Measurements from ENCODE around the gene CRY2. TPM values are rescaled to one million over a fixed set of nuclear protein-coding genes. Genes with fewer than 3 reads are reported as not detected.
"Not testable (repeated sequence)": the region's sequence is repeated elsewhere in the genome, so short reads cannot be mapped to it uniquely, and the experiment has no call there.

The CRY2 gene
- total and polyA plus RNA-seq, 3 experiments from 2014 or later, result 16.6 to 27.1 (median 17.8) TPM

DNA sequence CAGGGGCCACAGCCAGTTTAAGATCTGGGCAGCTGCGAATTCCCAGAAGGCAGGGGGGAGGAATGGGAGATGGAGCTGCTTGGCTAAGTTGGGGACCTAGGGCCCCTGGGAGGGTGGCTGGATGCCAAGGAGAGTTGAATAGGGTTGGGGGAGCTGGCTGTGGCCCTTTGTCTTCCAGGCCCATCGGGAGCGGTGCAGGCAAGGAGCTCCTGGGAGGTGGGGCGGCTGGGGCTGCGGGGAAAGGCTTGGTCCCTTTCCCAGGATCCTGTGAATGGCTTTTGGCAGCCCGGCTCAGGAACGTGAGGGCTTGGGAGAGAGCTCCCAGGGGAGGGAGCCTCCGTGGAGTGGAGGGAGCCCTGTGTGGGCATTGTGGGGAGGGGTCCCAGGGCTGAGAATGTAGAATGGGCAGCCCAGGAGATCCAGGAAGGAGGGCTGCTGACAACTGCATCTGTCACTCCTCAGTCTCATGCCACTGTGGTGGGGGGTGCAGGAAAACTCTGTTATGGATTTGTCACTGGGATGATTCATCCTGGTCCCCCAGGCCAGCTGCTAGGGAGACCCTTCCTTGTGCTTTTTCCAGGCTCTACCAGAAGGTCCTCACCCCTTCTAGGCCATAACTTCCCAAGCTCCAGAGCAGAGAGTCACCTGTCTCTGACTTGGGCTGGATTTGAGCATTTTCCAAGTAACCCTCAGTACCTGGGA is 53.8 kb downstream of the CRY2 start:
- Mint-ChIP-seq H3K9me3 (no peaks in the 10 kb centered on the region), H3K27me3 (peaks cover 10 to 25% of the 10 kb centered on the region in 2 donors), H3K4me3 (peak overlapping the region; percentile 54 to 87 (median 63)), H3K36me3 (no peaks in the 10 kb centered on the region), H3K4me1 (peaks cover 0 to 20% (median 3%) of the 10 kb centered on the region in 3 donors), H3K27ac (no peak overlapping the region)
- no peaks in the 10 kb centered on the region for H3K9me3 ChIP-seq (ENCODE audit: low read length)
- H3K4me1 ChIP-seq (ENCODE audit: insufficient read depth, low read length), result peaks cover 9% of the 10 kb centered on the region
- H3K27ac ChIP-seq (ENCODE audit: low read depth, low read length), result no peak overlapping the region
- no peak for DNase-seq
- peaks cover 22% of the 10 kb centered on the region for H3K27me3 ChIP-seq (ENCODE audit: insufficient read depth, low read length, poor library complexity, severe bottlenecking)
- H3K4me3 ChIP-seq (ENCODE audit: low read length), result no peak overlapping the region
- ChIA-PET POLR2A (interaction anchor here (1.2 kb wide), 1 partner anchor 15 kb away, joined by 3 read pairs; no protein-coding TSS in a partner anchor), CTCF (interaction anchor here (0.8 kb wide), 1 partner anchor 64 kb away, joined by 3 read pairs; no protein-coding TSS in a partner anchor)
- H3K36me3 ChIP-seq (ENCODE audit: insufficient read depth, low read length), result no peaks in the 10 kb centered on the region

DNA sequence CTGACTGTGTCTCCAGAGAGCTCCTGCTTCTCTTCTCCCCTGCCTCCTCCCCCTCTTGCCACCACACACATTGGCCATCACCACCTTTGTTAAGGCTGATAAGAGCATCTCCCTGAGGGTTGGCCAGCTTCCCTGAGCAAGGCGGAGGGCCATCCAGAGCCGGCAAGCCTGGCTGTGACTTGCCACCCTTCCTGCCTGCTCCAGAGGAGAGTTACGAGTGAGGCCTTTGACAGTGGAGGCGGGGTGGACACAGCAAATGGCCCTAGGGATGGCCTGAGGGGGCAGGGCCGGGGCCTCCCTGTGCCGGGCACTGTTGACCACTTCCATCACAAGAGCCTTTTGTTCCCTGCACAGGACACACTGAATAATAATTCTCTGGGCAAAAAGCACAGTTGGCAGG is 54.4 kb downstream of the CRY2 start:
- Histone ChIP-seq H3K4me3 (ENCODE audit: low read length) (no peak overlapping the region), H3K27ac (ENCODE audit: low read depth, low read length) (no peak overlapping the region), H3K9me3 (ENCODE audit: low read length) (no peaks in the 10 kb centered on the region), H3K4me1 (ENCODE audit: insufficient read depth, low read length) (peaks cover 9% of the 10 kb centered on the region), H3K27me3 (ENCODE audit: insufficient read depth, low read length, poor library complexity, severe bottlenecking) (peaks cover 20% of the 10 kb centered on the region), H3K36me3 (ENCODE audit: insufficient read depth, low read length) (no peaks in the 10 kb centered on the region)
- Mint-ChIP-seq H3K36me3 (no peaks in the 10 kb centered on the region), H3K9me3 (no peaks in the 10 kb centered on the region), H3K27ac (peak overlapping the region in 1 of 8 donors; percentile 55), H3K4me1 (peaks cover 3 to 25% (median 6%) of the 10 kb centered on the region in 3 donors), H3K27me3 (peaks cover 11 to 25% of the 10 kb centered on the region in 2 donors), H3K4me3 (peak overlapping the region in 2 of 7 donors; percentile 20 to 84)
- CTCF ChIA-PET, result interaction anchor here (0.8 kb wide), 1 partner anchor 63 kb away, joined by 3 read pairs; no protein-coding TSS in a partner anchor
- POLR2A ChIA-PET, result interaction anchor here (1.2 kb wide), 1 partner anchor 14 kb away, joined by 3 read pairs; no protein-coding TSS in a partner anchor
- DNase-seq, result no peak

DNA sequence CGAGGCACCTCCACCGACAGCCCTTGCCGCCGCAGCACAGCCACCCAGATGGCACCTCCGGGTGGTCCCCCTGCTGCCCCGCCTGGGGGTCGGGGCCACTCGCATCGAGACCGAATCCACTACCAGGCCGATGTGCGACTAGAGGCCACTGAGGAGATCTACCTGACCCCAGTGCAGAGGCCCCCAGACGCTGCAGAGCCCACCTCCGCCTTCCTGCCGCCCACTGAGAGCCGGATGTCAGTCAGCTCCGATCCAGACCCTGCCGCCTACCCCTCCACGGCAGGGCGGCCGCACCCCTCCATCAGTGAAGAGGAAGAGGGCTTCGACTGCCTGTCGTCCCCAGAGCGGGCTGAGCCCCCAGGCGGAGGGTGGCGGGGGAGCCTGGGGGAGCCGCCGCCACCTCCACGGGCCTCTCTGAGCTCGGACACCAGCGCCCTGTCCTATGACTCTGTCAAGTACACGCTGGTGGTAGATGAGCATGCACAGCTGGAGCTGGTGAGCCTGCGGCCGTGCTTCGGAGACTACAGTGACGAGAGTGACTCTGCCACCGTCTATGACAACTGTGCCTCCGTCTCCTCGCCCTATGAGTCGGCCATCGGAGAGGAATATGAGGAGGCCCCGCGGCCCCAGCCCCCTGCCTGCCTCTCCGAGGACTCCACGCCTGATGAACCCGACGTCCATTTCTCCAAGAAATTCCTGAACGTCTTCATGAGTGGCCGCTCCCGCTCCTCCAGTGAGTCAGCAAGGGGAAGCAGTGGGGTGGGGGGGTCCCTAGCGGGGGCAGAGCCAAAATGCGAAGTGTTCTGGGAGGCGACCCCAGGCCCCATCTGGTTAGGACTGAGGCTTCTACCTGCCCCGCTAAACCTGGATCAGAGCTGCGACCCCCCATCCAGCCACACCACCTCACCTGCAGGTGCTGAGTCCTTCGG is 55.4 kb downstream of the CRY2 start:
- Histone ChIP-seq H3K27me3 (ENCODE audit: insufficient read depth, low read length, poor library complexity, severe bottlenecking) (peaks cover 20% of the 10 kb centered on the region), H3K27ac (ENCODE audit: low read depth, low read length) (no peak overlapping the region), H3K36me3 (ENCODE audit: insufficient read depth, low read length) (no peaks in the 10 kb centered on the region), H3K9me3 (ENCODE audit: low read length) (no peaks in the 10 kb centered on the region), H3K4me3 (ENCODE audit: low read length) (no peak overlapping the region), H3K4me1 (ENCODE audit: insufficient read depth, low read length) (peaks cover 9% of the 10 kb centered on the region)
- Mint-ChIP-seq H3K27ac (no peak overlapping the region), H3K4me1 (peaks cover 3 to 28% (median 8%) of the 10 kb centered on the region in 3 donors), H3K27me3 (peaks cover 11 to 20% of the 10 kb centered on the region in 2 donors), H3K36me3 (no peaks in the 10 kb centered on the region), H3K4me3 (peak overlapping the region in 1 of 7 donors; percentile 28), H3K9me3 (no peaks in the 10 kb centered on the region)
- no peak for DNase-seq
- CTCF ChIA-PET, result no interaction called here
- POLR2A ChIA-PET, result no interaction called here

DNA sequence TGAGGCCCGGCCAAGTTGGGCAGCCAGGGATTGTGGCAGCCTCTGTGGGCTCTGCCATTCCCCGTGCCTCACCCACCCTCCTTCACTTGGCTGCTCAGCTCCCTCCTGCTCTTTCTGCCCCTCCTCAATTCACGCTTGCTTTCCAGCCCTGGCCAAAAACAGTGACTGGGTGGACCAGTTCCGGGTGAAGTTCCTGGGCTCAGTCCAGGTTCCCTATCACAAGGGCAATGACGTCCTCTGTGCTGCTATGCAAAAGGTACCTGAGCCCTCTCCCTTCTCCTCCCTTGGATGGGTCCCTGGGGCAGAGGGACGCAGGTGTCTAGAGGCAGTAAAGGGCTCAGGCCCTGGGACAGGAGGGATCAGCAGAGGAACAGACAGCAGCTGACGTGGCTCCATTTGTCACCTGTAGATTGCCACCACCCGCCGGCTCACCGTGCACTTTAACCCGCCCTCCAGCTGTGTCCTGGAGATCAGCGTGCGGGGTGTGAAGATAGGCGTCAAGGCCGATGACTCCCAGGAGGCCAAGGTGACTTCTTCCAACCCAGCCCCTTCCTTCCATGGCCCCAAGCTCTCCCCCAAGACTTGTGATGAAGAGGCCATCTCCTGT is 57.1 kb downstream of the CRY2 start:
- H3K4me1 Mint-ChIP-seq, result peaks cover 3 to 27% (median 8%) of the 10 kb centered on the region in 3 donors
- H3K27ac ChIP-seq (ENCODE audit: low read depth, low read length), result no peak overlapping the region
- peaks cover 5 to 7% of the 10 kb centered on the region in 2 donors for H3K27me3 Mint-ChIP-seq
- no peaks in the 10 kb centered on the region for H3K36me3 ChIP-seq (ENCODE audit: insufficient read depth, low read length)
- ChIA-PET CTCF (no interaction called here), POLR2A (interaction anchor here (0.5 kb wide), 1 partner anchor 19 kb away, joined by 7 read pairs; no protein-coding TSS in a partner anchor)
- H3K36me3 Mint-ChIP-seq, result peaks cover 0 to 5% (median 0%) of the 10 kb centered on the region in 3 donors
- H3K4me3 Mint-ChIP-seq, result no peak overlapping the region
- H3K27me3 ChIP-seq (ENCODE audit: insufficient read depth, low read length, poor library complexity, severe bottlenecking), result peaks cover 5% of the 10 kb centered on the region
- peak overlapping the region in 1 of 8 donors; percentile 43 for H3K27ac Mint-ChIP-seq
- no peak for DNase-seq
- no peaks in the 10 kb centered on the region for H3K9me3 Mint-ChIP-seq
- H3K9me3 ChIP-seq (ENCODE audit: low read length), result no peaks in the 10 kb centered on the region
- no peak overlapping the region for H3K4me3 ChIP-seq (ENCODE audit: low read length)
- H3K4me1 ChIP-seq (ENCODE audit: insufficient read depth, low read length), result peaks cover under 1% of the 10 kb centered on the region

DNA sequence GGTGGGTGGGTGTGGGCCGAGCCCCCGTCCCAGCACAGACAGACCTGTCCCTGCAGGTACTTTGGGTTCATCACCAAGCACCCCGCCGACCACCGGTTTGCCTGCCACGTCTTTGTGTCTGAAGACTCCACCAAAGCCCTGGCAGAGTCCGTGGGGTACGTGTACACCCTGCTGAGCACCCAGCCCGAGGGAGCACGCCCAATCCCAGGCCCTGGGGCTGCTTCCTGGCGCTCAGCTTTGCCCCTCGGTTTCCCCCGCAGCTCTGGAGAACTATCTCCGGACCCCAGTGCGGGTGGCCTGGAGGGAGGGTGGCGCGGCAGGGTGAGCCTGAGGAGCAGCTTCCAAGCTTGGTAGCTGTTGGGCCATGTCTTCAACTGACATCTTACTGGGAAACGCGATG is 57.8 kb downstream of the CRY2 start:
- Mint-ChIP-seq H3K36me3 (peaks cover 0 to 12% (median 0%) of the 10 kb centered on the region in 3 donors), H3K4me3 (no peak overlapping the region), H3K27ac (peak overlapping the region in 1 of 8 donors; percentile 43), H3K4me1 (peaks cover 3 to 25% (median 8%) of the 10 kb centered on the region in 3 donors), H3K27me3 (peaks cover 4 to 7% of the 10 kb centered on the region in 2 donors), H3K9me3 (no peaks in the 10 kb centered on the region)
- Histone ChIP-seq H3K4me1 (ENCODE audit: insufficient read depth, low read length) (no peaks in the 10 kb centered on the region), H3K27me3 (ENCODE audit: insufficient read depth, low read length, poor library complexity, severe bottlenecking) (peaks cover 3% of the 10 kb centered on the region), H3K4me3 (ENCODE audit: low read length) (no peak overlapping the region), H3K9me3 (ENCODE audit: low read length) (no peaks in the 10 kb centered on the region), H3K27ac (ENCODE audit: low read depth, low read length) (no peak overlapping the region), H3K36me3 (ENCODE audit: insufficient read depth, low read length) (no peaks in the 10 kb centered on the region)
- no peak for DNase-seq
- ChIA-PET CTCF (no interaction called here), POLR2A (interaction anchor here (0.5 kb wide), 1 partner anchor 18 kb away, joined by 7 read pairs; no protein-coding TSS in a partner anchor)

DNA sequence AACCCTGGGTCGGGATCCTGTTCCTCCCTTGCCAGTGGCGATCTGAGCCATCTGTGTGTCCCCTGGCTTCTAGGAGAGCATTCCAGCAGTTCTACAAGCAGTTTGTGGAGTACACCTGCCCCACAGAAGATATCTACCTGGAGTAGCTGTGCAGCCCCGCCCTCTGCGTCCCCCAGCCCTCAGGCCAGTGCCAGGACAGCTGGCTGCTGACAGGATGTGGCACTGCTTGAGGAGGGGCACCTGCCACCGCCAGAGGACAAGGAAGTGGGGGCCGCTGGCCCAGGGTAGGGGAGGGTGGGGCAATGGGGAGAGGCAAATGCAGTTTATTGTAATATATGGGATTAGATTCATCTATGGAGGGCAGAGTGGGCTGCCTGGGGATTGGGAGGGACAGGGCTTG is 58.3 kb downstream of the CRY2 start:
- Mint-ChIP-seq H3K36me3 (peaks cover 0 to 17% (median 0%) of the 10 kb centered on the region in 3 donors), H3K4me1 (peaks cover 3 to 23% (median 7%) of the 10 kb centered on the region in 3 donors), H3K27ac (peak overlapping the region in 1 of 8 donors; percentile 43)
- H3K27me3 ChIP-seq (ENCODE audit: insufficient read depth, low read length, poor library complexity, severe bottlenecking); H3K4me1 ChIP-seq (ENCODE audit: insufficient read depth, low read length); H3K4me3 ChIP-seq (ENCODE audit: low read length); DNase-seq; H3K9me3 Mint-ChIP-seq; POLR2A ChIA-PET; H3K9me3 ChIP-seq (ENCODE audit: low read length); CTCF ChIA-PET; H3K27me3 Mint-ChIP-seq; H3K4me3 Mint-ChIP-seq; H3K36me3 ChIP-seq (ENCODE audit: insufficient read depth, low read length); H3K27ac ChIP-seq (ENCODE audit: low read depth, low read length): not testable (repeated sequence)

DNA sequence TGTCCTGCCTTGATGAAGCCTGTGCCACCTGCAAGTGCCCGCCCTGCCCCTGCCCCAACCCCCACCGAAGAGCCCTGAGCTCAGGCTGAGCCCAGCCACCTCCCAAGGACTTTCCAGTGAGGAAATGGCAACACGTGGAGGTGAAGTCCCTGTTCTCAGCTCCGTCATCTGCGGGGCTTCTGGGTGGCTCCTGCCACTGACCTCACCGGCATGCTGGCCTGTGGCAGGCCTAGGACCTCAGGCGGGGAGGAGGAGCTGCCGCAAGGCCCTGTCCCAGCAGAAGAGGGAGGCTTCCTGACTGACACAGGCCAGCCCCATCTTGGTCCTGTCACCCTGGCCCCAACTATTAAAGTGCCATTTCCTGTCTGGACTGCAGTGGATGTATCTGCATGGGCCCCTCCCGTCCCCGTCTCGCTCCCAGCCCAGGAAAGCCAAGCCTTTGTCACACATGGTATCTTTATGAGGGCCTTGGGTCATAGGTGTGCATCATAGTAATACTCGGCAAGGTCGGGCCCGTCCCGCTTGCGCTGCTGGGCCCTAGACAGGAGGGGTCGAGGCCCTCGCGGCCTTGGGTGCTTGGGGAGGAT is 58.9 kb downstream of the CRY2 start:
- Histone ChIP-seq H3K27me3 (ENCODE audit: insufficient read depth, low read length, poor library complexity, severe bottlenecking) (no peaks in the 10 kb centered on the region), H3K36me3 (ENCODE audit: insufficient read depth, low read length) (peaks cover 8% of the 10 kb centered on the region), H3K27ac (ENCODE audit: low read depth, low read length) (no peak overlapping the region), H3K4me1 (ENCODE audit: insufficient read depth, low read length) (no peaks in the 10 kb centered on the region), H3K4me3 (ENCODE audit: low read length) (no peak overlapping the region), H3K9me3 (ENCODE audit: low read length) (no peaks in the 10 kb centered on the region)
- Mint-ChIP-seq H3K27me3 (peaks cover 0 to 1% of the 10 kb centered on the region in 2 donors), H3K4me3 (no peak overlapping the region), H3K36me3 (peaks cover 0 to 23% (median 0%) of the 10 kb centered on the region in 3 donors), H3K4me1 (peaks cover 3 to 20% (median 6%) of the 10 kb centered on the region in 3 donors), H3K27ac (peak overlapping the region in 2 of 8 donors; percentile 51 to 84), H3K9me3 (no peaks in the 10 kb centered on the region)
- POLR2A ChIA-PET, result no interaction called here
- CTCF ChIA-PET, result no interaction called here
- DNase-seq, result no peak

Measured in CD8-positive, alpha-beta memory T cell (primary cell).